Measurements from ENCODE around the gene IQSEC1.

GRCh38 chr3:13111173-13111872 lies 38.1 kb upstream of the IQSEC1 start:
- no peak for TF ChIP-seq GATA2 (IDR thresholded peaks at IDR 0.05; ENCODE audit: low read depth, low read length)
- no peak for TF ChIP-seq GATA3 (IDR thresholded peaks at IDR 0.05; ENCODE audit: low read depth, low read length)
